ENCODE results near the gene MROH2A.

MROH2A gene

GRCh38 chr2:233824373-233824772 is 46.2 kb downstream of the MROH2A start:
- Histone ChIP-seq H3K9me3 (replicated peaks; ENCODE audit: low read length) (no peaks in the 10 kb centered on the region), H3K4me1 (ENCODE audit: control insufficient read depth, insufficient read depth, low read length) (no peaks in the 10 kb centered on the region), H3K36me3 (ENCODE audit: insufficient read depth, low read length) (no peaks in the 10 kb centered on the region), H3K4me3 (ENCODE audit: low read length) (no peak overlapping the region), H3K27me3 (ENCODE audit: control insufficient read depth, insufficient read depth, low read length) (peaks cover 11% of the 10 kb centered on the region), H3K9ac (ENCODE audit: low read depth, low read length) (no peak overlapping the region), H3K4me2 (ENCODE audit: low read length) (no peak overlapping the region)

GRCh38 chr2:233828546-233829192 is 50.5 kb downstream of the MROH2A start:
- no peak overlapping the region for H3K4me3 ChIP-seq (ENCODE audit: low read length)

GRCh38 chr2:233829193-233830110 is 51.3 kb downstream of the MROH2A start:
- no peak overlapping the region for H3K9ac ChIP-seq (ENCODE audit: low read depth, low read length)
- no peak overlapping the region for H3K4me2 ChIP-seq (ENCODE audit: low read length)
- H3K4me1 ChIP-seq (ENCODE audit: control insufficient read depth, insufficient read depth, low read length) = no peaks in the 10 kb centered on the region
- H3K36me3 ChIP-seq (ENCODE audit: insufficient read depth, low read length) = peaks cover 7% of the 10 kb centered on the region
- no peaks in the 10 kb centered on the region for H3K9me3 ChIP-seq (replicated peaks; ENCODE audit: low read length)
- no peak overlapping the region for H3K4me3 ChIP-seq (ENCODE audit: low read length)
- H3K27me3 ChIP-seq (ENCODE audit: control insufficient read depth, insufficient read depth, low read length) = no peaks in the 10 kb centered on the region

More at GRCh38 chr2:233828546-233829192, 50.5 kb downstream of the MROH2A start:
- Histone ChIP-seq H3K9ac (ENCODE audit: low read depth, low read length) (no peak overlapping the region), H3K4me2 (ENCODE audit: low read length) (no peak overlapping the region), H3K36me3 (ENCODE audit: insufficient read depth, low read length) (no peaks in the 10 kb centered on the region), H3K4me1 (ENCODE audit: control insufficient read depth, insufficient read depth, low read length) (no peaks in the 10 kb centered on the region), H3K27me3 (ENCODE audit: control insufficient read depth, insufficient read depth, low read length) (no peaks in the 10 kb centered on the region), H3K9me3 (replicated peaks; ENCODE audit: low read length) (no peaks in the 10 kb centered on the region)

GRCh38 chr2:233830111-233830802 is 52.1 kb downstream of the MROH2A start:
- Histone ChIP-seq H3K9me3 (replicated peaks; ENCODE audit: low read length) (no peaks in the 10 kb centered on the region), H3K4me1 (ENCODE audit: control insufficient read depth, insufficient read depth, low read length) (no peaks in the 10 kb centered on the region), H3K27me3 (ENCODE audit: control insufficient read depth, insufficient read depth, low read length) (no peaks in the 10 kb centered on the region), H3K36me3 (ENCODE audit: insufficient read depth, low read length) (peaks cover 7% of the 10 kb centered on the region), H3K9ac (ENCODE audit: low read depth, low read length) (no peak overlapping the region), H3K4me3 (ENCODE audit: low read length) (no peak overlapping the region), H3K4me2 (ENCODE audit: low read length) (no peak overlapping the region)

GRCh38 chr2:233831011-233831721 is 53.0 kb downstream of the MROH2A start:
- Histone ChIP-seq H3K9me3 (replicated peaks; ENCODE audit: low read length) (no peaks in the 10 kb centered on the region), H3K4me3 (ENCODE audit: low read length) (no peak overlapping the region), H3K4me2 (ENCODE audit: low read length) (no peak overlapping the region), H3K36me3 (ENCODE audit: insufficient read depth, low read length) (peaks cover 14% of the 10 kb centered on the region), H3K4me1 (ENCODE audit: control insufficient read depth, insufficient read depth, low read length) (no peaks in the 10 kb centered on the region), H3K27me3 (ENCODE audit: control insufficient read depth, insufficient read depth, low read length) (no peaks in the 10 kb centered on the region), H3K9ac (ENCODE audit: low read depth, low read length) (no peak overlapping the region)

GRCh38 chr2:233831861-233832260 is 53.7 kb downstream of the MROH2A start:
- H3K9ac ChIP-seq (ENCODE audit: low read depth, low read length) = no peak overlapping the region

GRCh38 chr2:233832414-233832813 is 54.3 kb downstream of the MROH2A start:
- Histone ChIP-seq H3K9ac (ENCODE audit: low read depth, low read length) (no peak overlapping the region), H3K4me1 (ENCODE audit: control insufficient read depth, insufficient read depth, low read length) (no peaks in the 10 kb centered on the region), H3K4me3 (ENCODE audit: low read length) (no peak overlapping the region), H3K27me3 (ENCODE audit: control insufficient read depth, insufficient read depth, low read length) (no peaks in the 10 kb centered on the region), H3K4me2 (ENCODE audit: low read length) (no peak overlapping the region), H3K9me3 (replicated peaks; ENCODE audit: low read length) (no peaks in the 10 kb centered on the region), H3K36me3 (ENCODE audit: insufficient read depth, low read length) (peaks cover 20% of the 10 kb centered on the region)

More at GRCh38 chr2:233831861-233832260, 53.7 kb downstream of the MROH2A start:
- Histone ChIP-seq H3K9me3 (replicated peaks; ENCODE audit: low read length) (no peaks in the 10 kb centered on the region), H3K4me2 (ENCODE audit: low read length) (no peak overlapping the region), H3K4me1 (ENCODE audit: control insufficient read depth, insufficient read depth, low read length) (no peaks in the 10 kb centered on the region), H3K27me3 (ENCODE audit: control insufficient read depth, insufficient read depth, low read length) (no peaks in the 10 kb centered on the region), H3K36me3 (ENCODE audit: insufficient read depth, low read length) (peaks cover 19% of the 10 kb centered on the region), H3K4me3 (ENCODE audit: low read length) (no peak overlapping the region)

GRCh38 chr2:233832869-233833311 is 54.8 kb downstream of the MROH2A start:
- no peak overlapping the region for H3K4me3 ChIP-seq (ENCODE audit: low read length)
- no peaks in the 10 kb centered on the region for H3K27me3 ChIP-seq (ENCODE audit: control insufficient read depth, insufficient read depth, low read length)

GRCh38 chr2:233833345-233833744 is 55.2 kb downstream of the MROH2A start:
- Histone ChIP-seq H3K4me1 (ENCODE audit: control insufficient read depth, insufficient read depth, low read length) (no peaks in the 10 kb centered on the region), H3K36me3 (ENCODE audit: insufficient read depth, low read length) (peaks cover 28% of the 10 kb centered on the region), H3K27me3 (ENCODE audit: control insufficient read depth, insufficient read depth, low read length) (no peaks in the 10 kb centered on the region), H3K4me3 (ENCODE audit: low read length) (no peak overlapping the region), H3K9ac (ENCODE audit: low read depth, low read length) (no peak overlapping the region), H3K4me2 (ENCODE audit: low read length) (no peak overlapping the region), H3K9me3 (replicated peaks; ENCODE audit: low read length) (no peaks in the 10 kb centered on the region)

More at GRCh38 chr2:233832869-233833311, 54.8 kb downstream of the MROH2A start:
- Histone ChIP-seq H3K4me2 (ENCODE audit: low read length) (no peak overlapping the region), H3K9ac (ENCODE audit: low read depth, low read length) (no peak overlapping the region), H3K4me1 (ENCODE audit: control insufficient read depth, insufficient read depth, low read length) (no peaks in the 10 kb centered on the region), H3K9me3 (replicated peaks; ENCODE audit: low read length) (no peaks in the 10 kb centered on the region), H3K36me3 (ENCODE audit: insufficient read depth, low read length) (peaks cover 24% of the 10 kb centered on the region)

GRCh38 chr2:233835230-233836186 is 57.4 kb downstream of the MROH2A start:
- Histone ChIP-seq H3K4me3 (ENCODE audit: low read length) (no peak overlapping the region), H3K4me2 (ENCODE audit: low read length) (no peak overlapping the region), H3K9ac (ENCODE audit: low read depth, low read length) (no peak overlapping the region), H3K27me3 (ENCODE audit: control insufficient read depth, insufficient read depth, low read length) (no peaks in the 10 kb centered on the region), H3K4me1 (ENCODE audit: control insufficient read depth, insufficient read depth, low read length) (no peaks in the 10 kb centered on the region), H3K9me3 (replicated peaks; ENCODE audit: low read length) (no peaks in the 10 kb centered on the region), H3K36me3 (ENCODE audit: insufficient read depth, low read length) (peaks cover 36% of the 10 kb centered on the region)
